GM12801 (cell line): ENCODE results near the gene POC5.

ENCODE experiments used
- CTCF ChIP-seq: IDR thresholded peaks from one replicate; pipeline ENCODE4 v1.5.1; 2011; ENCODE audit warnings: control low read depth; ENCODE audit not compliant: insufficient read length; ENCODE audit errors: extremely low read depth

POC5 gene

DNA sequence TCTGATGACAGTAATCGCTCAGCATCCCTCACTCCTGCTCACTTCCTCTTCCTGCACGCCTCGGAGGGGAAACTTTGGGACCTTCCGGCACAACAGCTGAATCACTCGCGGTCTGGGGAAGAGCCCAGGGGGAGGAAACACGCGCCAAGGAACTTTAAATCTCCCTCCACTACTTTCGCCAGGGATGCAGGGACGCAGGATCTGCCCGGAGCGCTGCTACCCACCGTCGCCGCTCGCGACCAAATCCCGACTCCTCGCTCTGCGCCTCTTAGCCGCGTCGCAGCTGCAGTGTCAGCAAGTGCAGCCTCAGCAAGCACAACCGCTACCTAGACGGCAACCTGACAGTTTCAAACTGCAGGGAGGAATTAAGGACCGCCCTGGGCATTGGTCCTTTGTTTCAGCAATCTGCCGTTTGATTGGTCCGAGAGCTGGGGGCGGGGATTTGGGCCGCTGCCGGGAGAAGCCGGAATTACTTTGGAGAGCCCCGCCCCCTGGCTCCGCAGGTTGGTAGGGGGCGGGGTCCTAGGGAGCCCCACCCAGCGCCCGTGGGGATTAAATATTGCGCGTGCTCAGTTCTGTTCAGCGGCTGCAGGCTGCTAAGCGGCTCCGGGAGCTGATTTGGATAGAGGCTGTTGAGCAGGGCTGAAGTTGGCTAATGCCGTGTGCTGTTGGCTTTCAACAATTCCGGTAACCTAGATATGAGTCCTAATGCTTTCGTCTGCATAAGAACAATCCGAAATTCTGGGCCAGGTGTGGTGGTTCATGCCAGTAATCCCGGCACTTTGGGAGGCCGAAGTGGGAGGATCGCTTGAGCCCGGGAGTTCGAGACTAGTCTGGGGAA is at the start of gene POC5:
Gene POC5, minus strand, starts transcription at position 356 of the 841 bp plus-strand sequence. CDS start 4,500 bp downstream, outside the sequence.
- no peak for TF ChIP-seq CTCF

GRCh38 chr5:75758116-75758515 is 40.9 kb upstream of the POC5 start:
- TF ChIP-seq CTCF = no peak

- no peak for TF ChIP-seq CTCF
These were observed 39.7 kb upstream of the POC5 start for GRCh38 chr5:75756981-75757380.

DNA sequence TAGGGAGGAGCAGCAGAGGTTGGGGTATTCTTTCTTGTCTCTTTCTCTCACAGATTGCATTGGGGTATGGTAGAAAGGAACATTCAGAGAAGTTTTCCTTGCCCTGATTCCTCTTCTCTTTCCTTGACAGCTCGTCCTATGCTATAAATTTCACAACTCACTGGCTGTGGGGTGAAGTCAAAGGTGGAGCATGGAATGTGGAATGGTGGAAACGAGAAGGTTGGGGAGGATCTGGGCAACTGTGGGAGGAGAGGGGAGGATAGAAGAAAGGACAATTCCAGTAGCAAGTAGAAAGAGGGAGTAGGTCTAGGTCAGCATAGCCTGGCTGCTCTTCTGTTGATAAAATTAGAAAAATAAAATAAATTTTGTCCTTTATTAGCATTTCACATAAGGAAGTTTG is 39.0 kb upstream of the POC5 start:
- no peak for TF ChIP-seq CTCF

GRCh38 chr5:75753182-75753581 is 35.9 kb upstream of the POC5 start:
- no peak for TF ChIP-seq CTCF

- no peak for TF ChIP-seq CTCF
These were observed 27.1 kb upstream of the POC5 start for GRCh38 chr5:75744355-75744754.

DNA sequence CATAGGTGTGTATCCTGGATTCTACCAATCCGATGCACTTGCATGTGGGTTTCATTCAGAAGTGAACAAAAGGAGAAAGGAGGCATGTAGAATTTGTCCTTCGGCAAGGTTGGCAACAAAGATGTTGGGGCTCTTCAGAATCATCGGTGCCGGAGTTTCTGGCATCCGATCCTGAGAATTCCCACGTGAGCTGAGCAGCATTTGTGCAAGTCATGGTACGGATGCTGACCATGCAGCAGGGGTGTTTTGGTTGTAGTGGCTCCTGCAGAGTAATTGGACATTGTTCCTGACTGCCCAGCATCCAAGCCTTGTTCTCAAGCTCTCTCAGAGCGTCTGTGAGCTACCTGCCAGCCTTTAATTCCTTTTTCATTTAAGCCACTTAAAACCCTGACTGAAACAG is 19.0 kb upstream of the POC5 start:
- no peak for TF ChIP-seq CTCF
